Activated naive CD8-positive, alpha-beta T cell (primary cell): ENCODE results near the gene TAS2R31.
"Not testable (repeated sequence)": the region's sequence is repeated elsewhere in the genome, so short reads cannot be mapped to it uniquely, and the experiment has no call there.

Experiments
- H3K27ac Mint-ChIP-seq: one replicate; pipeline ENCODE4 v1.8.0; 2021; ENCODE audit warnings: mixed read lengths
- H3K27me3 Mint-ChIP-seq: one replicate; pipeline ENCODE4 v1.8.0; 2021; ENCODE audit warnings: mixed read lengths
- H3K36me3 Mint-ChIP-seq: one replicate; pipeline ENCODE4 v1.8.0; 2021; ENCODE audit warnings: mixed read lengths
- H3K4me1 Mint-ChIP-seq: one replicate; pipeline ENCODE4 v1.8.0; 2021; ENCODE audit warnings: low read depth, mixed read lengths
- H3K4me3 Mint-ChIP-seq: one replicate; pipeline ENCODE4 v1.8.0; 2021; ENCODE audit warnings: mild to moderate bottlenecking, mixed read lengths
- H3K9me3 Mint-ChIP-seq: one replicate; pipeline ENCODE4 v1.8.0; 2021; ENCODE audit warnings: low read depth, mixed read lengths

TAS2R31 gene

GRCh38 chr12:11033959-11034358, 2.8 kb upstream of the TAS2R31 start:
- not testable (repeated sequence) for H3K4me3 Mint-ChIP-seq, H3K9me3 Mint-ChIP-seq, H3K27me3 Mint-ChIP-seq, H3K4me1 Mint-ChIP-seq, H3K27ac Mint-ChIP-seq
- H3K36me3 Mint-ChIP-seq, result peaks cover 28% of the 10 kb centered on the region

- peaks cover 6% of the 10 kb centered on the region for H3K9me3 Mint-ChIP-seq
- peaks cover 10% of the 10 kb centered on the region for H3K4me1 Mint-ChIP-seq
- no peaks in the 10 kb centered on the region for H3K27me3 Mint-ChIP-seq
- H3K36me3 Mint-ChIP-seq, result peaks cover 39% of the 10 kb centered on the region
- no peak overlapping the region for H3K4me3 Mint-ChIP-seq
- H3K27ac Mint-ChIP-seq, result no peak overlapping the region
Observed at GRCh38 chr12:11026118-11026517, 5.1 kb downstream of the TAS2R31 start.

- Mint-ChIP-seq H3K27me3 (no peaks in the 10 kb centered on the region), H3K9me3 (peaks cover 6% of the 10 kb centered on the region)
Observed at GRCh38 chr12:11023387-11023786, 7.8 kb downstream of the TAS2R31 start.

DNA sequence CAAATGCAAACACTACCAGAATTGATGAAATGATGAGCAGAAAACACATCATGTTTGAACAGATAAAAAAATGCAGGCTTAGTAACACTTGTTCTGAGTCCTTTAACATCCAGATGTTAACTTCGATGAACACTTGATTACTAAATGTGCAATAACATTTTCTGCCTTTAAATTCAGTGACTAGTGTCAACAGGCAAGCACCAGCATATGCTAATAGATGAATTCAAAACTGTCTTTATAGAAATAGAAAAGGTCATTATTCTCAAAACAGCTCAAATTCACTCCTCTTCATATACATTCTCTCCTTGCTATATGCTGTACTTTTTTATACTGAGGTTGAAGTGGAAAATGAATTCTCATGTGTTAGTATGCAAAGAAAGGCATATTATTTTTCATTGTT, 8.7 kb downstream of the TAS2R31 start, which contains the start of gene TAS2R19:
TSS of gene TAS2R19 (minus strand) at position 101 of the 400 bp plus-strand sequence. CDS start at position 52, 49 bp downstream.
- Mint-ChIP-seq H3K9me3 (peaks cover 6% of the 10 kb centered on the region), H3K4me3 (no peak within 1 kb of the TSS), H3K27ac (no peak within 1 kb of the TSS), H3K27me3 (no peaks in the 10 kb centered on the region), H3K4me1 (peaks cover 10% of the 10 kb centered on the region), H3K36me3 (peaks cover 32% of the 10 kb centered on the region)

More at GRCh38 chr12:11023387-11023786, 7.8 kb downstream of the TAS2R31 start:
- Mint-ChIP-seq H3K4me1 (peaks cover 10% of the 10 kb centered on the region), H3K27ac (no peak overlapping the region), H3K4me3 (no peak overlapping the region), H3K36me3 (peaks cover 36% of the 10 kb centered on the region)

DNA sequence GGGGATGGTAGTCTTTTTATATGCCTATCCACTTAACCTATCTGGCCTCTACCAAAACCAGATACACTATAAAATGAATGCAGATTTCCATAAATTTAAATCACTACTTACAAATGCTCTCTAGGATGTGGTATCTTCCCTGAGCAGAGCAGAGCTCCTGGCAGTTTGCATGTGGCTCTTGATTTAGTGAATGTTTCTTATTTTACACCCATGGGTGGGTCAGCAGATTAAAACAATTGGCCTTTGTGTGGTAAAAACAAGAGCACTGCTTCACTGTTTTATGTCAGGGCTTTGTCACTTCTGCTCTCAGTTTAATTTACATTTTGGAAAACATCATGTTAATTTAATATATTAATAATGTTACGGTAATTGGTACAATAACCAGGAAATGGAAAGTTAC, 14.3 kb downstream of the TAS2R31 start:
- H3K27ac Mint-ChIP-seq, result no peak overlapping the region
- peaks cover 16% of the 10 kb centered on the region for H3K36me3 Mint-ChIP-seq
- H3K4me3 Mint-ChIP-seq, result no peak overlapping the region
- peaks cover 11% of the 10 kb centered on the region for H3K4me1 Mint-ChIP-seq
- H3K9me3 Mint-ChIP-seq, result no peaks in the 10 kb centered on the region
- H3K27me3 Mint-ChIP-seq, result no peaks in the 10 kb centered on the region

DNA sequence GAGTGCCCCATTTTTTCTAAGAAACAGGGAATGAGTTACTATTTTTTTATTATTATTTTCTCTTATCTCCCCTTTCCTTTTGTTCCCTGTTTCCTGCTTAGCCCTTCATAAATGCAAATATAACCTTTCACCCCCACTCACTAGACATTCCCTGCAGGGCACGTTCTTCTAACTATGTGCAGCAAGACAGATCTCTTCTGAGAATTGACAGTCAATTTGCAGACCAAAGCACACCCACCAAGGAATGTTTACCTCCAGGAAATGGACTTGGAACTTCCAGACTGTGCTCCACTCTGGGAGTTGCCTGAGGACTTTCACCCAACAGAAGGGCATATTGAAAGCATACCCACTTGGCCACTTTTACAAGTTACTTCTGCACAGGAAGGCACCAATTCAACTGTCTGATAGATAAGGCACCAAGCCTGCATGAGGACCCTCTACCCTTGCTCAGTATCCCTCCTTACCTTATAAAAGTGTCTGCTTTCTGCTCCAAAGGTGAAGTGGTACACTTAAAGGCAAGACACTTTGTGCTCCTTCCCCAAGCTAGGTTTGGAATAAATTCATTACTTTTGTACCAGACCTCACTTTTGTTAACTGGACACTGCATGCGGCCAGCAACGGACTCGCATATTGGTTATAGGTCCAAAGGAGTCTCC, 15.3 kb downstream of the TAS2R31 start:
- Mint-ChIP-seq H3K9me3 (no peaks in the 10 kb centered on the region), H3K27me3 (no peaks in the 10 kb centered on the region), H3K4me3 (no peak overlapping the region), H3K27ac (no peak overlapping the region), H3K4me1 (peaks cover 9% of the 10 kb centered on the region), H3K36me3 (peaks cover 18% of the 10 kb centered on the region)

- H3K4me3 Mint-ChIP-seq, result no peak overlapping the region
- H3K27me3 Mint-ChIP-seq, result no peaks in the 10 kb centered on the region
- no peak overlapping the region for H3K27ac Mint-ChIP-seq
- peaks cover 15% of the 10 kb centered on the region for H3K36me3 Mint-ChIP-seq
- H3K4me1 Mint-ChIP-seq, result peaks cover 9% of the 10 kb centered on the region
- H3K9me3 Mint-ChIP-seq, result no peaks in the 10 kb centered on the region
Observed at GRCh38 chr12:11014234-11014633, 17.0 kb downstream of the TAS2R31 start.

- Mint-ChIP-seq H3K27ac (no peak overlapping the region), H3K9me3 (no peaks in the 10 kb centered on the region), H3K4me3 (no peak overlapping the region), H3K27me3 (no peaks in the 10 kb centered on the region), H3K4me1 (peaks cover 3% of the 10 kb centered on the region), H3K36me3 (peaks cover 15% of the 10 kb centered on the region)
Observed at GRCh38 chr12:11007608-11008007, 23.6 kb downstream of the TAS2R31 start.

DNA sequence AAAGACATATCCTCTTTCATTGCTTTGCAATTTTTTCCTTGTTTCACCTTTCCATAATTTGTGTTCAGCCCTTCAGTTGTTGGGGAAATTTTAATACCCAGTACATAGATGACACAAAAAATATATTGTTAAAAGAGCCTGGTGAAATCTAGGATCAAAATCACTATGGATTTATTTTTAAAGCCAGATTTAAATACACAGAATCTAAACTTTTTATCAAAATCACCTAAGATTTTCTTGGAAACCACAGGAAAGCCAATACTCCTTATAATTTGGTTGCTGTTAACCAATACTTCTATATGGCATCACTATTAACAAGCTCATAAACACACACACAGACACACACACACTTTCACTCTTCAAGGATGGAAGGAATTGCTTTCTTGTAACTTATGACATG, 33.0 kb downstream of the TAS2R31 start, which contains the start of gene TAS2R20:
TSS of gene TAS2R20 (minus strand) at position 101 of the 400 bp plus-strand sequence. CDS start 429 bp downstream, outside the sequence.
- no peak within 1 kb of the TSS for H3K27ac Mint-ChIP-seq
- no peaks in the 10 kb centered on the region for H3K4me1 Mint-ChIP-seq
- H3K9me3 Mint-ChIP-seq, result peaks cover 4% of the 10 kb centered on the region
- H3K4me3 Mint-ChIP-seq, result no peak within 1 kb of the TSS
- peaks cover 23% of the 10 kb centered on the region for H3K36me3 Mint-ChIP-seq
- no peaks in the 10 kb centered on the region for H3K27me3 Mint-ChIP-seq

GRCh38 chr12:10994307-10994706, 36.9 kb downstream of the TAS2R31 start:
- Mint-ChIP-seq H3K4me1 (no peaks in the 10 kb centered on the region), H3K27me3 (no peaks in the 10 kb centered on the region), H3K27ac (no peak overlapping the region), H3K36me3 (peaks cover 32% of the 10 kb centered on the region), H3K4me3 (no peak overlapping the region), H3K9me3 (peaks cover 3% of the 10 kb centered on the region)

GRCh38 chr12:10989107-10989506, 42.1 kb downstream of the TAS2R31 start:
- H3K4me1 Mint-ChIP-seq, result peaks cover 14% of the 10 kb centered on the region
- H3K4me3 Mint-ChIP-seq, result no peak overlapping the region
- H3K36me3 Mint-ChIP-seq, result peaks cover 24% of the 10 kb centered on the region
- H3K9me3 Mint-ChIP-seq, result peaks cover 3% of the 10 kb centered on the region
- H3K27ac Mint-ChIP-seq, result no peak overlapping the region
- H3K27me3 Mint-ChIP-seq, result no peaks in the 10 kb centered on the region

DNA sequence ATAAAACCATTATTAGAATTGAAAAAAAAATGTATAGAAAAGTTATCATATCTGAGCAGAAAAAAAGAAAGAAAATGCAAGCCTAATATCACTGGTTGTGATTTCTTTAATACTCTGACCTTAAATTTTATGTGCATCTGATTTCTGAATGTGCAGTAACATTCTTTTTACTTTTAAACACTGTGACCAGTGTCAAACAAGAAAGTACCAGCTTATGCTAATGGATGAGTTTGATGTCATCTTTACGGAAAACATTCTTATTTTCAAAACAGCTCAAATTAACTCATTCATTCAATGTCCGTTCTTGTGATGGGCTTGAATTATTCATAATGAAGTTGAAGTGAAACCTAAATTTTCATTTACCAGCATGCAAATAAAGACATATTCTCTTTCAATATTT, 44.4 kb downstream of the TAS2R31 start, which contains the start of gene TAS2R50:
TSS of gene TAS2R50 (minus strand) at position 101 of the 400 bp plus-strand sequence. CDS start at position 49, 52 bp downstream.
- Mint-ChIP-seq H3K27ac (no peak within 1 kb of the TSS), H3K4me1 (peaks cover 33% of the 10 kb centered on the region), H3K9me3 (peaks cover 3% of the 10 kb centered on the region), H3K4me3 (no peak within 1 kb of the TSS), H3K27me3 (no peaks in the 10 kb centered on the region), H3K36me3 (peaks cover 19% of the 10 kb centered on the region)

DNA sequence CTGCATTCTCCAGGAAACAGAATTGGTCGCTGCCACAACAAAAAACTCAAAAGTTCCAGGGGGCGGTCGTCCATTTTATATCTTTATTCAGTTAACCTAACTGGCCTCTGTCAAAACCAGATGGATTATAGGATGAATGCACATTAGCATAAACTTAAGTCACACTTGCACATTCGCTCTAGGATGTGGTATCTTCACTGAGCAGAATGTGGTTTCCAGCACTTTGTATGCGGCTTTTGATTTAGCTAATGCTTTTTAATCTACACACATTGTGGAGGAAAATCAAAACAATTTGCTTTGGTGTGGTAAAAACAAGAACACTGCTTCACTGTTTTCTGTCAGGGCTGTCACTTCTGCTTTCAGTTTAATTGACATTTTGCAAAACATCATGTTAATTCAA, 49.0 kb downstream of the TAS2R31 start:
- Mint-ChIP-seq H3K4me3 (no peak overlapping the region), H3K9me3 (no peaks in the 10 kb centered on the region), H3K27me3 (no peaks in the 10 kb centered on the region), H3K27ac (no peak overlapping the region), H3K36me3 (peaks cover 5% of the 10 kb centered on the region), H3K4me1 (peaks cover 48% of the 10 kb centered on the region)
